ENCODE data around the gene ENTPD8. TPM values are rescaled to one million over a fixed set of nuclear protein-coding genes. Genes with fewer than 3 reads are reported as not detected.

ENTPD8 gene
- total RNA-seq, 1 experiment from 2014 or later: 0.77 TPM

DNA sequence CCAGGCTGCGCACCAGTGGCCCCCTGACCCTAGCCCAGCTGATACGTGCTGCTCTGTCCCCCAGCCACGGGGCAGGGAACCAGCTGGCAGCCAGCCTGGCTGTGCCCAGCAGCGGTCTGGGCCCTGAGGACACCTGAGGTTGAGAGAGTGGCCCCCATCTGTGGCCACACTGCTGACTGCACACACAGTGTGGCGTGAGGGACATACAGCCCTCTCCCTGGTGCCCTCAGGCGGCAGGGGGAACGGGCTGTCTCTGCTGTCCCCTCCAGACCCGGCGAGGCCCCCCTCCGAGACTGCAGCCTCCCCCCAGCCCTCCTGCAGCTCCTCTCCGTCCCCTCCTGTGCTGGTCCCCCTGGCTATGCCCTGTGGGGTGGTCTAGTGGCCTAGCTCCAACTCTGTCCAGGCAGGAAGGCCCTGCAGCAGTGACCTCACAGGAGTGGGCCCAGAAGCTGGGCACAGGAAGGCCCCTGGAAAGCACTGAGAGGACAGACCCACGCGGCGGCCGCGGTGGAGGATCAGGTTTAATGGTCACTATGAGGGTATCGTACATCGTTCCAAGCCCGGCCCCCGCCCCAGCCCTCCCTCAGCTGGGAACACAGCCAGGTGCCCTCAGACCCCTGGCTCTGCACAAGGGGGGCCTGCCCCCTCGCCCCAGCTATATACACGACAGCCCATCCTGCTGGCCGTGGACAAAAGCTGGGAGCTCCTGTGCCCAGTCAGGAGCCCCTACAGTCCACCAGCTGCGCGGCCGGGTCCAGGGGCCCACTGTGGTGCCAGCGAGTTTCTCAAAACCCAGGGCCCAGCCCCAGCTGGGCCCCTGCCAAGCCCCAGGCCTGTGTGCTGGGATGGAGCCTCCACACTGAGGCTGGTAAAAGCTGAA lies 6.8 kb upstream of the ENTPD8 start:
- Histone ChIP-seq H4K5ac (ENCODE audit: insufficient read length, low read depth, low read length) (no peak overlapping the region), H2BK15ac (ENCODE audit: low read depth, low read length) (no peak overlapping the region), H4K91ac (ENCODE audit: insufficient read length, low read depth, low read length) (no peak overlapping the region), H3T11ph (ENCODE audit: low read length) (no peak overlapping the region), H4K8ac (replicated peaks; ENCODE audit: insufficient read length, low read depth, low read length) (no peak overlapping the region), H3K79me1 (ENCODE audit: insufficient read depth, low read depth, low read length, poor library complexity, severe bottlenecking) (no peaks in the 10 kb centered on the region), H3K14ac (ENCODE audit: insufficient read depth, low read length) (no peak overlapping the region; the same call in 1 of the 2 replicates), H3K27ac (ENCODE audit: insufficient read length, low read depth, low read length) (no peak overlapping the region), H2BK120ac (ENCODE audit: low read depth, low read length, poor library complexity, severe bottlenecking) (no peak overlapping the region), H2AFZ (ENCODE audit: low read length) (no peak overlapping the region), H4K20me1 (ENCODE audit: control insufficient read depth, insufficient read depth, insufficient read length) (peaks cover 3% of the 10 kb centered on the region), H2BK12ac (ENCODE audit: insufficient read length, low read depth, low read length) (no peak overlapping the region), H3K23me2 (ENCODE audit: insufficient read length, low read depth, low read length, poor library complexity, severe bottlenecking) (no peaks in the 10 kb centered on the region), H3K18ac (ENCODE audit: insufficient read length, low read depth, low read length) (no peak overlapping the region), H3K56ac (ENCODE audit: insufficient read length, low read depth, low read length) (no peak overlapping the region), H3K4ac (ENCODE audit: low read depth, low read length) (no peak overlapping the region), H3K9me3 (ENCODE audit: control insufficient read depth, low read depth, low read length) (no peaks in the 10 kb centered on the region), H3K4me2 (ENCODE audit: insufficient read depth, insufficient read length, low read length) (no peak overlapping the region), H3K9ac (ENCODE audit: extremely low read depth, insufficient read length, low read length) (no peak overlapping the region), H3K23ac (ENCODE audit: insufficient read length, low read depth, low read length) (no peak overlapping the region), H3K79me2 (ENCODE audit: insufficient read depth, low read length) (no peaks in the 10 kb centered on the region), H2AK5ac (ENCODE audit: insufficient read length, low read length) (no peak overlapping the region), H2BK5ac (ENCODE audit: insufficient read length, low read length) (no peak overlapping the region), H2BK20ac (ENCODE audit: low read depth, low read length, poor library complexity, severe bottlenecking) (no peak overlapping the region), H3K4me1 (ENCODE audit: insufficient read depth, low read length) (no peaks in the 10 kb centered on the region), H3K27me3 (ENCODE audit: insufficient read depth, low read length) (no peaks in the 10 kb centered on the region)
- TF ChIP-seq, protein P1, sequence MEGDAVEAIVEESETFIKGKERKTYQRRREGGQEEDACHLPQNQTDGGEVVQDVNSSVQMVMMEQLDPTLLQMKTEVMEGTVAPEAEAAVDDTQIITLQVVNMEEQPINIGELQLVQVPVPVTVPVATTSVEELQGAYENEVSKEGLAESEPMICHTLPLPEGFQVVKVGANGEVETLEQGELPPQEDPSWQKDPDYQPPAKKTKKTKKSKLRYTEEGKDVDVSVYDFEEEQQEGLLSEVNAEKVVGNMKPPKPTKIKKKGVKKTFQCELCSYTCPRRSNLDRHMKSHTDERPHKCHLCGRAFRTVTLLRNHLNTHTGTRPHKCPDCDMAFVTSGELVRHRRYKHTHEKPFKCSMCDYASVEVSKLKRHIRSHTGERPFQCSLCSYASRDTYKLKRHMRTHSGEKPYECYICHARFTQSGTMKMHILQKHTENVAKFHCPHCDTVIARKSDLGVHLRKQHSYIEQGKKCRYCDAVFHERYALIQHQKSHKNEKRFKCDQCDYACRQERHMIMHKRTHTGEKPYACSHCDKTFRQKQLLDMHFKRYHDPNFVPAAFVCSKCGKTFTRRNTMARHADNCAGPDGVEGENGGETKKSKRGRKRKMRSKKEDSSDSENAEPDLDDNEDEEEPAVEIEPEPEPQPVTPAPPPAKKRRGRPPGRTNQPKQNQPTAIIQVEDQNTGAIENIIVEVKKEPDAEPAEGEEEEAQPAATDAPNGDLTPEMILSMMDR (conservative IDR thresholded peaks at IDR 0.05): no peak
- Mint-ChIP-seq H3K36me3 (ENCODE audit: insufficient read depth in 1 of 3, low read depth in 3 of 3) (peaks cover 0 to 13% (median 0%) of the 10 kb centered on the region in 3 experiments; a peak in 4 of 7 replicates), H3K4me3 (no peak overlapping the region), H3K4me1 (peaks cover 5 to 12% of the 10 kb centered on the region in 2 experiments), H3K9me3 (no peaks in the 10 kb centered on the region), H3K27ac (no peak overlapping the region), H3K27me3 (ENCODE audit: low read depth) (peaks cover 11% of the 10 kb centered on the region)
- no peak for DNase-seq
- WGBS (ENCODE audit: extremely low coverage, insufficient read length, low lambda C conversion rate): no CpG with 5 or more reads among the region's 27 CpGs

All from H9 (cell line).